ENCODE data around the gene NELL2.
A peak's percentile ranks its signal among the peaks of the same experiment; 100 is the strongest.

The NELL2 gene

DNA sequence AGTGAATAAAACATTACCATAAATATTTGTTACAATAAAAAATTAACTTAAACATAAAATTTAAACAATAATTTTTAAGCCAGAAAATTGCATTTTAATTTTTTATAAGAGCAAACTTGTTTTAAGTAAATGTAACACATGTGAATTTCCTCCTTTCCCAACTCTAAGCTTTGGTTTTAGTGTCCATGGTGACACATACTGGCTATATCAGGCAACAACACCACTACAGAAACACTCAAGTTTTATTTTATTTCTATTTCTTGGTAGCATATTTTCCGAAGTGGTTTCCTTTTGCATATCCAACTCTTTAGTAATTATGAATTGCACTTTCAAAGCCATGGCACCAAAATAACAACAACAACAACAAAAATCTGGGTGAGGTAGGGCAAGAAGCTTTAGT lies 2.2 kb downstream of the NELL2 start:
- TF ChIP-seq, protein P1, sequence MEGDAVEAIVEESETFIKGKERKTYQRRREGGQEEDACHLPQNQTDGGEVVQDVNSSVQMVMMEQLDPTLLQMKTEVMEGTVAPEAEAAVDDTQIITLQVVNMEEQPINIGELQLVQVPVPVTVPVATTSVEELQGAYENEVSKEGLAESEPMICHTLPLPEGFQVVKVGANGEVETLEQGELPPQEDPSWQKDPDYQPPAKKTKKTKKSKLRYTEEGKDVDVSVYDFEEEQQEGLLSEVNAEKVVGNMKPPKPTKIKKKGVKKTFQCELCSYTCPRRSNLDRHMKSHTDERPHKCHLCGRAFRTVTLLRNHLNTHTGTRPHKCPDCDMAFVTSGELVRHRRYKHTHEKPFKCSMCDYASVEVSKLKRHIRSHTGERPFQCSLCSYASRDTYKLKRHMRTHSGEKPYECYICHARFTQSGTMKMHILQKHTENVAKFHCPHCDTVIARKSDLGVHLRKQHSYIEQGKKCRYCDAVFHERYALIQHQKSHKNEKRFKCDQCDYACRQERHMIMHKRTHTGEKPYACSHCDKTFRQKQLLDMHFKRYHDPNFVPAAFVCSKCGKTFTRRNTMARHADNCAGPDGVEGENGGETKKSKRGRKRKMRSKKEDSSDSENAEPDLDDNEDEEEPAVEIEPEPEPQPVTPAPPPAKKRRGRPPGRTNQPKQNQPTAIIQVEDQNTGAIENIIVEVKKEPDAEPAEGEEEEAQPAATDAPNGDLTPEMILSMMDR (IDR thresholded peaks at IDR 0.05; ENCODE audit: low read length, missing control alignments): no peak
- DNase-seq (ENCODE audit: low read depth): peak; percentile 4
- no peak overlapping the region for H3K4me3 ChIP-seq (replicated peaks; ENCODE audit: low read depth, low read length)

DNA sequence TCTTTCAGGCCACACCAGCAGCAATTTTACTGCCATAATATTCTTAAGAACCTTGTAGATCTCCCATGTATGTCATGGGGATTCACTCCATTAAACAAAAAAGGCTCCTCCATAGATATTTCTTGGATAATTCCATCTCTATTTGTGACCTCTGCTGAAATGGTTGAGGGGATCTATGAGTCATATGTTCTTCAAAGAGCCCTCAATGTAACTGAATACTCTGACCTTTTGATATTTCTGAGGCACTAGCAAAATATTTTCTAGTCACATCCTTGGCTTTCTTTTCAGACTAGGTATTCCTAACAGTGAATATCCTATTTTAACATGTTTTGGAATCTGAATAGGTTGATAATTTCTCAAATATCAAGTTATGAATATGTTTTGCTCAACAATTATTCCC lies 6.6 kb downstream of the NELL2 start:
- no peak for DNase-seq (ENCODE audit: low read depth)
- H3K4me3 ChIP-seq (replicated peaks; ENCODE audit: low read depth, low read length): no peak overlapping the region
- TF ChIP-seq, protein P1 (IDR thresholded peaks at IDR 0.05; ENCODE audit: low read length, missing control alignments): no peak

DNA sequence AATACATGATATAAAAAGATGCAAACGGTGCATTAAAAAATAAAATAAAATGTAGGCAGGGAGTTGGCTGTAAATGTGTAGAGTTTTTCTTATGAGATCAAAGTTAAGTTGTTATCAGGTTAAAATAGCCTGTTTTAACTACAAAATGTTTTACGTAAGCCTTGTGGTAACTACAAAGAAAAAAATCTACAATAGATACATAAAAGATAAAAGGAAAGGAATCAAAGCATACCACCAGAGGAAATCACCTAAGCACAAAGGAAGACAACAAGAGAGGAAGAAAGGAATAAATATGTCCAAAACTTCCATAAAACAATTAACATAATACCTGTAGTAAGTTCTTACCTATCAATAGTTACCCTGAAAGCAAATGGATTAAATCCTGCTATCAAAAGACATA lies 12.2 kb downstream of the NELL2 start:
- TF ChIP-seq, protein P1 (IDR thresholded peaks at IDR 0.05; ENCODE audit: low read length, missing control alignments): no peak

DNA sequence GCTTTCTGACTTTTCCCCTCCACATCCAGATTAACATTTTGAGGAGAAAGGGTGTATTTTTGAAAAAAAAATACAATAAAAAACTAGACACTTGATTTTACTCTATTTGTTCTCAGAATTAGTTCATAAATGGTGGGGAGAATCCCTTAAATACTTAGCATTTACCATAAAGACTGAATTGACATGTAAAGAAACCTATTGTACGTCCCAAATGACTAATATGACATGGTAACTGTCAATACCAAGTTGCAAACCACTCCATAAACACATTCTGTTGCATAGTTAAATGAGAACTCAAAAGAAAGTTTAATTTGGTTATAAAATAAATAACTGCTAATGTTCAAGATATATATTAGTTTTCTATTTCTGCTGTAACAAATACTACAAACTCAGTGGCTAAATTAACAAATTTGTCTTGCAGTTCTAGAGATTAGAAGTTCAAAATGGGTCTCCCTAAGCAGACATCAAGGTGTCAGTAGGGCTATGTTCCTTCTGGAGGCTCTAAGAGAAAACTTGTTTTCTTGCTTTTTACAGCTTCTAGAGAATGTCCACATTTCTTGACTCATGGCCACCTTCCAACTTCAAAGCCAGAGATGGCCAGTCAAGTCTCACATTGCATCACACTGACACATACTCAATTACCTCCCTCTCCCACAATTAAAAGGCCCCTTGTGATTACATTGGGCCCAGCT lies 16.0 kb downstream of the NELL2 start:
- H3K4me3 ChIP-seq (replicated peaks; ENCODE audit: low read depth, low read length): no peak overlapping the region
- TF ChIP-seq, protein P1 (IDR thresholded peaks at IDR 0.05; ENCODE audit: low read length, missing control alignments): no peak
- DNase-seq (ENCODE audit: low read depth): no peak

More for the DNA sequence above, 12.2 kb downstream of the NELL2 start:
- DNase-seq (ENCODE audit: low read depth): no peak
- H3K4me3 ChIP-seq (replicated peaks; ENCODE audit: low read depth, low read length): no peak overlapping the region

DNA sequence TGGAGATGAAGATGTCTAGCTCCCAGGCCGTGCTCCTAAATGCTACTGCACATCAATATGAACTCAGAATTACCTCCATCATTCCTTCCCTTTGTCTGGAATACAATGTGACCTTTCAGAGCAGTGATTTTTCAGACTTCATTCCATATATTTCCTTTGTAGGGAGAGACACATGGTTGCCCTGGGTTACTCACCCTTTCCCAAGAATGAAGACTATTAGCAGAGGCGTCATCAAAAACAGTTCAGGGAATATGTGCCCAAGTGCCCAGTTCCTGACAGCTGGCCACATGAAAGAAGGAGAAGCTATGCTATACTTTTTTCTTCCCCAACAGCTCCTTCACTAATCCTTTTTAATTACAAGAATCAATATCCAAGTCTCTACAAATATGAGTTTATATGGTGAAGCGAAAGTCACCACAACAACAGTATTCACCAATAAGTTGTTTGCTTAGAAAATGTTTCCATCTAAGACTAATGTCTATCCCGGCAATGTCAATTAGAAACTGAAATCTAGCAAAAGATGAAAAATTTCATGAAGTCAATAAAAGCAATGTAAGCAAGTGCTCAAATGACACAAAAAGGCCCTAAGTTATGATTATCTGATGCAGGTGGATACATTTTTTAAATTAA lies 17.8 kb downstream of the NELL2 start:
- no peak overlapping the region for H3K4me3 ChIP-seq (replicated peaks; ENCODE audit: low read depth, low read length)
- TF ChIP-seq, protein P1 (IDR thresholded peaks at IDR 0.05; ENCODE audit: low read length, missing control alignments): no peak

DNA sequence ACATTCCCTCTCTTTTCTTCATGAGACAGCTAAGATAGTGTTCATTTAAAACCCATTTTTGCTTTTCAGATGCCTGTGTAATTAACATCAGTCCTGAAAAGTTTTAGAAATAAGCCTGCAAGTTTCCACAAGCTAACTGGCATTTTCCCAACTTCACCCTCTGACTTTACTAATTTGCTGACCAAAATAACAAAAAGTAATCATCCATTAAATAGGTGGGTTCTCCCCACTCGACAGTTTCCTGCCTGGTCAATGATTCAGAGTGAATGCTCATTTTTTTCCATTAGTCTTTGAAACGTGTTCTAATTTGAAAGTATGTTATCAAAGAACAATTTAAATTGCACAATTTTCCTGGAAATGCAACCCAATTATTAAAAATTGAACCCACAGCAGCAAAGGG lies 23.6 kb downstream of the NELL2 start:
- TF ChIP-seq, protein P1 (IDR thresholded peaks at IDR 0.05; ENCODE audit: low read length, missing control alignments): no peak
- H3K4me3 ChIP-seq (replicated peaks; ENCODE audit: low read depth, low read length): no peak overlapping the region
- DNase-seq (ENCODE audit: low read depth): no peak

More for the DNA sequence above, 17.8 kb downstream of the NELL2 start:
- DNase-seq (ENCODE audit: low read depth): no peak
